A204.1 (cell line): Measurements from ENCODE around the gene C1orf159.

ENCODE experiments used
- FAIRE-seq: peaks from 2 replicates; lab custom pipeline; 2012; peaks lifted over from hg19 to GRCh38; lab: Jason Lieb, UNC

The C1orf159 gene

GRCh38 chr1:1052003-1052840 lies 63.7 kb downstream of the C1orf159 start:
- no peak for FAIRE-seq

- FAIRE-seq, result no peak
Measured at GRCh38 chr1:1051127-1051810, 64.6 kb downstream of the C1orf159 start.

- FAIRE-seq, result no peak
Measured at GRCh38 chr1:1050577-1051052, 65.3 kb downstream of the C1orf159 start.

GRCh38 chr1:1049318-1050165 lies 66.3 kb downstream of the C1orf159 start:
- no peak for FAIRE-seq

GRCh38 chr1:1048765-1049164 lies 67.1 kb downstream of the C1orf159 start:
- FAIRE-seq, result no peak

GRCh38 chr1:1047963-1048362 lies 67.9 kb downstream of the C1orf159 start:
- no peak for FAIRE-seq

GRCh38 chr1:1047407-1047806 lies 68.5 kb downstream of the C1orf159 start:
- no peak for FAIRE-seq

GRCh38 chr1:1046767-1047166 lies 69.1 kb downstream of the C1orf159 start:
- FAIRE-seq, result no peak

- no peak for FAIRE-seq
Measured at GRCh38 chr1:1046243-1046642, 69.6 kb downstream of the C1orf159 start.

GRCh38 chr1:1045129-1045528 lies 70.8 kb downstream of the C1orf159 start:
- no peak for FAIRE-seq

GRCh38 chr1:1044455-1045078 lies 71.3 kb downstream of the C1orf159 start:
- no peak for FAIRE-seq

GRCh38 chr1:1043921-1044320 lies 72.0 kb downstream of the C1orf159 start:
- no peak for FAIRE-seq

- no peak for FAIRE-seq
Measured at GRCh38 chr1:1043411-1043810, 72.5 kb downstream of the C1orf159 start.

- FAIRE-seq, result no peak
Measured at GRCh38 chr1:1042835-1043234, 73.1 kb downstream of the C1orf159 start.

- FAIRE-seq, result no peak
Measured at GRCh38 chr1:1041873-1042272, 74.0 kb downstream of the C1orf159 start.

- FAIRE-seq, result no peak
Measured at GRCh38 chr1:1041092-1041523, 74.8 kb downstream of the C1orf159 start.

- no peak for FAIRE-seq
Measured at GRCh38 chr1:1040004-1040991, 75.6 kb downstream of the C1orf159 start.

- FAIRE-seq, result no peak
Measured at GRCh38 chr1:1039145-1039910, 76.6 kb downstream of the C1orf159 start.

GRCh38 chr1:1038694-1039093 lies 77.2 kb downstream of the C1orf159 start:
- FAIRE-seq, result no peak
